Progenitor cell of endocrine pancreas (in vitro differentiated cells): ENCODE measurements around the gene CAP1. TPM values are rescaled to one million over a fixed set of nuclear protein-coding genes. Genes with fewer than 3 reads are reported as not detected.

Experiments used
- DNase-seq: peaks from one replicate; pipeline ENCODE4 v3.0.0; 2021; ENCODE audit warnings: low spot score; ENCODE audit not compliant: unreplicated experiment
- H3K27ac Mint-ChIP-seq: 2 replicates; pipeline ENCODE4 v1.8.0; 2021; ENCODE audit warnings: mild to moderate bottlenecking, moderate library complexity, mixed read lengths
- H3K27me3 Mint-ChIP-seq: 2 replicates; pipeline ENCODE4 v1.8.0; 2021; ENCODE audit warnings: mixed read lengths
- H3K36me3 Mint-ChIP-seq: 2 replicates; pipeline ENCODE4 v1.8.0; 2022; ENCODE audit warnings: mixed read lengths; ENCODE audit not compliant: insufficient read depth
- H3K4me1 Mint-ChIP-seq: 2 replicates; pipeline ENCODE4 v1.8.0; 2021; ENCODE audit warnings: low read depth, mixed read lengths
- H3K4me3 Mint-ChIP-seq: 2 replicates; pipeline ENCODE4 v1.8.0; 2021; ENCODE audit warnings: low read depth, mild to moderate bottlenecking, moderate library complexity, mixed read lengths
- H3K9me3 Mint-ChIP-seq: 2 replicates; pipeline ENCODE4 v1.8.0; 2021; ENCODE audit warnings: low read depth, mixed read lengths
- CTCF ChIP-seq: fragments of 200-600 bp; sonication (generic); IDR thresholded peaks from one replicate; pipeline ENCODE4 v1.5.0; 2021; ENCODE audit warnings: antibody characterized with exemption, mild to moderate bottlenecking; ENCODE audit not compliant: unreplicated experiment
- total RNA-seq: library from RNA; stranded (reverse); gene quantifications from 2 replicates; pipeline ENCODE4 v1.2.1, GENCODE V29; 2021

CAP1 gene
- total RNA-seq, 1 donor from 2014 or later = 154 TPM

- H3K27me3 Mint-ChIP-seq = peaks cover 2% of the 10 kb centered on the region
Observed at GRCh38 chr1:40023379-40023944, 17.1 kb upstream of the CAP1 start.

DNA sequence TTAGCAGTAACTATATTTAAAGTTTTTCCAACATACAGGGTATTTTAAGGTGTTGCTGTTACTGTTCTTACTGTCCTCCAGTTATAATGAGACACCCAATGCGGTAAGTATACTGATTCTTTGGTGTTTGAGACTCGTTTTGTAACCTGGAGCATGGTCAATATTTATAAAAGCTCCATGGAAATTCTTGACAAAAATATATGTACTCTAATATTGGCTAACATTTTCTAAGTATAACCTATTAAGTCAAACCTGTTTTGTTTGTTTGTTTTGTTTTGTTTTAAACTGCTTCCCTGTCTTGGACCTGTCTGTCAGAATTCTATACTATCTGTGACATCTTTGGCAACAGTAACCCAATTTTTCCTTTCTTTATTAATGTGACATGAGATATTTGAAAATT lies 15.9 kb upstream of the CAP1 start:
- peaks cover 7% of the 10 kb centered on the region for H3K9me3 Mint-ChIP-seq
- no peak for DNase-seq
- H3K27me3 Mint-ChIP-seq = peaks cover 8% of the 10 kb centered on the region
- no peak overlapping the region for H3K27ac Mint-ChIP-seq
- no peak overlapping the region for H3K4me3 Mint-ChIP-seq
- H3K4me1 Mint-ChIP-seq = no peaks in the 10 kb centered on the region
- TF ChIP-seq CTCF = no peak
- H3K36me3 Mint-ChIP-seq = no peaks in the 10 kb centered on the region

More at GRCh38 chr1:40023379-40023944, 17.1 kb upstream of the CAP1 start:
- Mint-ChIP-seq H3K27ac (no peak overlapping the region), H3K36me3 (no peaks in the 10 kb centered on the region), H3K4me3 (no peak overlapping the region), H3K4me1 (no peaks in the 10 kb centered on the region), H3K9me3 (peaks cover 7% of the 10 kb centered on the region)
- TF ChIP-seq CTCF = no peak
- no peak for DNase-seq

DNA sequence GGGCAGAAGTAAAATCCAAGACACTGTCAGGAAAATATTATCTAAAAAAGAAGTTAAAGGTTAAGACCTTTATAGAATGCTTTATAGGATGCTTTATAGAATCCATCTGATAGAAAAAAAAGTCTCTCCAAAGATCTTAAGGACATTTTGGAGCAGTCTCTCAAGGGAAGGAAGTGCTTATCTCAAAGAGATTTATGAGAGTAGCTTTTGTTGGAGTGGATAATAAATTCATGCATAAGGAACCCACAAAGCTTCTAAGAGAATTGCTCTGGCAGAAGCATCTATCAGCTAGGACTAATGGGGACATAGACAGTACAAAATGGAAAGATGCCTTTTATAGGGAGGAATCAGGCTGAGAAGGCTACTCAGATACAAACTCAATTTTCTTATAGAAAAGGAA lies 12.9 kb upstream of the CAP1 start:
- no peaks in the 10 kb centered on the region for H3K36me3 Mint-ChIP-seq
- no peak for DNase-seq
- no peak for TF ChIP-seq CTCF
- H3K4me3 Mint-ChIP-seq = no peak overlapping the region
- no peak overlapping the region for H3K27ac Mint-ChIP-seq
- peaks cover 9% of the 10 kb centered on the region for H3K27me3 Mint-ChIP-seq
- H3K9me3 Mint-ChIP-seq = peaks cover 7% of the 10 kb centered on the region
- peaks cover 1% of the 10 kb centered on the region for H3K4me1 Mint-ChIP-seq

DNA sequence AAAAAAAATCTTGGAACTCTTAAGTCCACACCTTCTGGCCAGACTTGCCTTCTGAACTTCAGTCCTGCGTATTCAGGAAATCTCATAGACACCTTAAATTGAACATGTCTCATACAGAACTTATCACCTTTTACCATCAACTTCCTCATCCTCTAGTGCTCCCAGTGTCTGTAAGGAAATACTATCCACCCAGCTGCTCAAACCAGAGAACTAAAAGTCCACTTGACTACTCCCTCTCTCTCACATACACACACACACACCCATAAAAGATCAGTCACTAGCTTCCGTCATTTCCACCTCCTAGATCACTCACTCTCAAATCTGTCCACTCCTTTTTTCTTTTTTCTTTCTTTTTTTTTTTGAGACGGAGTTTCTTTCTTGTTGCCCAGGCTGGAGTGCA lies 10.9 kb upstream of the CAP1 start:
- Mint-ChIP-seq H3K36me3 (no peaks in the 10 kb centered on the region), H3K4me3 (no peak overlapping the region), H3K27me3 (peaks cover 9% of the 10 kb centered on the region), H3K4me1 (peaks cover 1% of the 10 kb centered on the region), H3K9me3 (peaks cover 3% of the 10 kb centered on the region), H3K27ac (no peak overlapping the region)
- DNase-seq = no peak
- no peak for TF ChIP-seq CTCF

- Mint-ChIP-seq H3K4me3 (no peak overlapping the region), H3K9me3 (peaks cover 3% of the 10 kb centered on the region), H3K4me1 (peaks cover 1% of the 10 kb centered on the region), H3K36me3 (no peaks in the 10 kb centered on the region), H3K27ac (no peak overlapping the region), H3K27me3 (peaks cover 9% of the 10 kb centered on the region)
- TF ChIP-seq CTCF = no peak
- DNase-seq = no peak
Observed at GRCh38 chr1:40030528-40031135, 9.9 kb upstream of the CAP1 start.
